ENCODE measurements around the gene CREBRF.

The CREBRF gene

DNA sequence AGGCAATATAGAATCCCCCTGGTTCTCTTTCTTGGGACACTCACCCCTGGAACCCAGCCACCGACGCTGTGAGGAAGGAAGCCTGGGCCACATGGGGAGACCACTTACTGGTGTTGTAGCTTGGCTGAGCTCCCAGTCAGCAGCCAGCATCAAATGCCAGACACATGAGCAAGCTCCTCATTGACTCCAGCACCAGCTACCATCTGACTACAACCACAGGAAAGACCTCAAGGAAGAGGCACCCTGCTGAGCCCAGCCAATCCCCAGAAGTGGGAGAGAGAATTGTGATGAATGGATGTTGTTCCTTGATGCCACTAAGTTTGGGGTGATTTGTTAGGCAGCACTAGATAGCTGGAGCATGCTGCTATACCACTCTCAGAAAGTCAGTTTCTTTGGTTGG lies 124.2 kb downstream of the CREBRF start:
- Histone ChIP-seq H3K27ac (ENCODE audit: low read depth, low read length) (no peak overlapping the region), H3K4me3 (ENCODE audit: low read length) (no peak overlapping the region), H3K27me3 (ENCODE audit: control insufficient read depth, insufficient read depth, low read length) (peaks cover 2% of the 10 kb centered on the region), H3K4me1 (ENCODE audit: control insufficient read depth, insufficient read depth, low read length) (no peaks in the 10 kb centered on the region), H3K9ac (ENCODE audit: low read length) (no peak overlapping the region), H3K36me3 (ENCODE audit: control insufficient read depth, insufficient read depth, low read length) (no peaks in the 10 kb centered on the region)

DNA sequence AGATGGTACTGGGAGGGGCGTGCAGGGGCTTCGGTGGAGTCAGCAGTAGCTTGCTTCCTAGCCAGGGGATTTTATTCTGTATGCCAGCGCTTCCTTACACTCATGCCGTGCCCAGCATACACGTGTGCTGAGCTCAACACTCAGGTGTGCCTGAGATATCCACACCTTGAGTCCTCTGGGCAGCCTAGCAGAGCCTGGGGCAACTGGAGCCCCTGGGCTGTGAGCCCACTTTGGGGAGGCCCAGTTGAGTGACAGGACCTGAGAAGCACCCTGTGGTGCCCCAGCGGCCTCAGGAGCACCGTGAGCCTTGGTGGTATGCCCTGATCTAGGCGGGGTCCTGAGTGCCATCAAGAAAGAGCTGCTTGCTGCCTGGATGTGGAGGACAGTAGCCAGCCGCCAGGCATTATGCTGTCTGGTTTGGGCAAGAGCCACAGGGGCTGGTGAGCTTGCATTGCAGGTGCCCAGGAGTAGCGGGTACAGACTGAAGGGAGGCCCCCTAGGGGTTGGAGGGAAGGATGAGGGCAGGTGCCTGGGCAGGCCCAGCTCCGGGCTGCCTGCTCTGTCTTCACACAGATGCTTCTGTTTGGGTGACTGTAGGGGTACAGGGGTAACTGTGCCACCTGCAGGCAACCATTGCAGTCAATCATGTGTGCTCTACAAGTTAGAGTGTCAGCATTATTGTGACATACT lies 131.0 kb downstream of the CREBRF start:
- H3K36me3 ChIP-seq (ENCODE audit: control insufficient read depth, insufficient read depth, low read length), result no peaks in the 10 kb centered on the region

DNA sequence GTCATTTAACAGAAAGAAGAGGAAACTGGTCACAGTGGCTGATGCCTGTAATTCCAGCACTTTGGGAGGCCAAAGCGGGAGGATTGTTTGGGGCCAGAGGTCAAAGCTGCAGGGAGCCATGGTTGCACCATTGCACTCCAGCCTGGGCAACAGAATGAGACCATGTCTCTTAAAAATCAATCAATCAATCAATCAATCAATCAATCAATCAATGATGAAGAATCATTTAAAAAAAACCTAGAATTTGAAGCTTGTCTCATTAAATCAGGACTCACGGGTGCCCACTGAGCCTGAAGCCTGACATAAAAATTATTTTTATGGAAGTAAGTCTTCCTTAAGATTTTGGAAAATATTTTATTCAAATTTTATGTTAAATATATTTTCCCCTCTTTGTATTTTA lies 132.1 kb downstream of the CREBRF start:
- no peaks in the 10 kb centered on the region for H3K27me3 ChIP-seq (ENCODE audit: control insufficient read depth, insufficient read depth, low read length)
- no peak overlapping the region for H3K4me3 ChIP-seq (ENCODE audit: low read length)
- no peaks in the 10 kb centered on the region for H3K36me3 ChIP-seq (ENCODE audit: control insufficient read depth, insufficient read depth, low read length)
- no peak overlapping the region for H3K27ac ChIP-seq (ENCODE audit: low read depth, low read length)
- H3K4me1 ChIP-seq (ENCODE audit: control insufficient read depth, insufficient read depth, low read length), result no peaks in the 10 kb centered on the region
- H3K9ac ChIP-seq (ENCODE audit: low read length), result no peak overlapping the region

More for the DNA sequence above, 131.0 kb downstream of the CREBRF start:
- no peak overlapping the region for H3K27ac ChIP-seq (ENCODE audit: low read depth, low read length)
- H3K4me1 ChIP-seq (ENCODE audit: control insufficient read depth, insufficient read depth, low read length), result no peaks in the 10 kb centered on the region
- H3K4me3 ChIP-seq (ENCODE audit: low read length), result no peak overlapping the region
- H3K9ac ChIP-seq (ENCODE audit: low read length), result no peak overlapping the region
- no peaks in the 10 kb centered on the region for H3K27me3 ChIP-seq (ENCODE audit: control insufficient read depth, insufficient read depth, low read length)
